HG02981 (cell line): Measurements from ENCODE around the gene CDC16.
A peak's percentile ranks its signal among the peaks of the same experiment; 100 is the strongest.
"Not testable (repeated sequence)": the region's sequence is repeated elsewhere in the genome, so short reads cannot be mapped to it uniquely, and the experiment has no call there.

Experiments used
- ATAC-seq: cut with Tn5 transposase; IDR thresholded peaks from one replicate; pipeline ENCODE4 v1.9.1; 2021; ENCODE audit warnings: mild to moderate bottlenecking, moderate library complexity; ENCODE audit not compliant: unreplicated experiment

The CDC16 gene

GRCh38 chr13:114226699-114227323 lies 7.9 kb upstream of the CDC16 start:
- peak; percentile 76 for ATAC-seq

- ATAC-seq = no peak
These were observed 7.2 kb upstream of the CDC16 start for GRCh38 chr13:114227528-114227927.

GRCh38 chr13:114228176-114228575 lies 6.5 kb upstream of the CDC16 start:
- no peak for ATAC-seq

GRCh38 chr13:114229506-114229905 lies 5.2 kb upstream of the CDC16 start:
- no peak for ATAC-seq

GRCh38 chr13:114230117-114230516 lies 4.6 kb upstream of the CDC16 start:
- ATAC-seq = no peak

GRCh38 chr13:114230575-114230974 lies 4.1 kb upstream of the CDC16 start:
- ATAC-seq = no peak

GRCh38 chr13:114231886-114232285 lies 2.8 kb upstream of the CDC16 start:
- no peak for ATAC-seq

GRCh38 chr13:114234266-114234644 lies 442 bp upstream of the CDC16 start:
- no peak for ATAC-seq

- ATAC-seq = no peak
These were observed 1.0 kb downstream of the CDC16 start for GRCh38 chr13:114235697-114236096.

GRCh38 chr13:114236227-114236626 lies 1.5 kb downstream of the CDC16 start:
- no peak for ATAC-seq

GRCh38 chr13:114237415-114238112 lies 2.9 kb downstream of the CDC16 start:
- no peak for ATAC-seq

GRCh38 chr13:114241918-114242317 lies 7.2 kb downstream of the CDC16 start:
- ATAC-seq = no peak

- ATAC-seq = no peak
These were observed 9.3 kb downstream of the CDC16 start for GRCh38 chr13:114243971-114244370.

GRCh38 chr13:114244637-114245036 lies 9.9 kb downstream of the CDC16 start:
- ATAC-seq = no peak

- no peak for ATAC-seq
These were observed 13.3 kb downstream of the CDC16 start for GRCh38 chr13:114248011-114248410.

- ATAC-seq = no peak
These were observed 14.4 kb downstream of the CDC16 start for GRCh38 chr13:114249077-114249476.

- ATAC-seq = not testable (repeated sequence)
These were observed 17.1 kb downstream of the CDC16 start for GRCh38 chr13:114251639-114252440.

- ATAC-seq = no peak
These were observed 21.9 kb downstream of the CDC16 start for GRCh38 chr13:114256547-114256946.

GRCh38 chr13:114257014-114257413 lies 22.3 kb downstream of the CDC16 start:
- ATAC-seq = no peak

- ATAC-seq = no peak
These were observed 23.9 kb downstream of the CDC16 start for GRCh38 chr13:114258589-114258988.

GRCh38 chr13:114259374-114259773 lies 24.7 kb downstream of the CDC16 start:
- no peak for ATAC-seq

- ATAC-seq = no peak
These were observed 25.3 kb downstream of the CDC16 start for GRCh38 chr13:114259974-114260373.
